ENCODE data around the gene GRIK4.
"Not testable (repeated sequence)": the region's sequence is repeated elsewhere in the genome, so short reads cannot be mapped to it uniquely, and the experiment has no call there.

The GRIK4 gene

GRCh38 chr11:120573756-120574354, 62.3 kb downstream of the GRIK4 start:
- no peaks in the 10 kb centered on the region for H3K27me3 ChIP-seq (ENCODE audit: control insufficient read depth, insufficient read depth, low read length, poor library complexity, severe bottlenecking)
- no peaks in the 10 kb centered on the region for H3K9me3 ChIP-seq (ENCODE audit: control insufficient read depth, low read length)
- no peak overlapping the region for H3K4me3 ChIP-seq (ENCODE audit: insufficient read depth, low read depth, low read length)
- H3K27ac ChIP-seq (ENCODE audit: insufficient read depth, low read depth, low read length, poor library complexity, severe bottlenecking) = no peak overlapping the region
- H3K4me1 ChIP-seq (ENCODE audit: control insufficient read depth, insufficient read depth, low read length) = no peaks in the 10 kb centered on the region
- H3K36me3 ChIP-seq (ENCODE audit: control insufficient read depth, insufficient read depth, low read length) = no peaks in the 10 kb centered on the region
- 92 to 94% methylated on average over 9 to 10 of the region's 10 CpGs for WGBS, 2 experiments

- Histone ChIP-seq H3K4me3 (ENCODE audit: insufficient read depth, low read depth, low read length) (no peak overlapping the region), H3K36me3 (ENCODE audit: control insufficient read depth, insufficient read depth, low read length) (no peaks in the 10 kb centered on the region), H3K9me3 (ENCODE audit: control insufficient read depth, low read length) (no peaks in the 10 kb centered on the region), H3K27ac (ENCODE audit: insufficient read depth, low read depth, low read length, poor library complexity, severe bottlenecking) (no peak overlapping the region), H3K4me1 (ENCODE audit: control insufficient read depth, insufficient read depth, low read length) (no peaks in the 10 kb centered on the region), H3K27me3 (ENCODE audit: control insufficient read depth, insufficient read depth, low read length, poor library complexity, severe bottlenecking) (no peaks in the 10 kb centered on the region)
- 74 to 79% methylated on average over 8 of the region's 8 CpGs for whole genome bisulfite sequencing, 2 experiments
These were observed 63.3 kb downstream of the GRIK4 start for GRCh38 chr11:120574876-120575275.

- H3K9me3 ChIP-seq (ENCODE audit: control insufficient read depth, low read length) = no peaks in the 10 kb centered on the region
- WGBS, 2 experiments = 87 to 90% methylated on average over 8 to 9 of the region's 9 CpGs
- no peak overlapping the region for H3K27ac ChIP-seq (ENCODE audit: insufficient read depth, low read depth, low read length, poor library complexity, severe bottlenecking)
- H3K4me1 ChIP-seq (ENCODE audit: control insufficient read depth, insufficient read depth, low read length) = no peaks in the 10 kb centered on the region
- H3K27me3 ChIP-seq (ENCODE audit: control insufficient read depth, insufficient read depth, low read length, poor library complexity, severe bottlenecking) = no peaks in the 10 kb centered on the region
- no peaks in the 10 kb centered on the region for H3K36me3 ChIP-seq (ENCODE audit: control insufficient read depth, insufficient read depth, low read length)
- H3K4me3 ChIP-seq (ENCODE audit: insufficient read depth, low read depth, low read length) = no peak overlapping the region
These were observed 63.9 kb downstream of the GRIK4 start for GRCh38 chr11:120575461-120575860.

GRCh38 chr11:120576606-120577005, 65.1 kb downstream of the GRIK4 start:
- no peaks in the 10 kb centered on the region for H3K27me3 ChIP-seq (ENCODE audit: control insufficient read depth, insufficient read depth, low read length, poor library complexity, severe bottlenecking)
- H3K36me3 ChIP-seq (ENCODE audit: control insufficient read depth, insufficient read depth, low read length) = no peaks in the 10 kb centered on the region
- 92 to 93% methylated on average over 7 of the region's 7 CpGs for WGBS, 2 experiments
- H3K4me3 ChIP-seq (ENCODE audit: insufficient read depth, low read depth, low read length) = no peak overlapping the region
- H3K4me1 ChIP-seq (ENCODE audit: control insufficient read depth, insufficient read depth, low read length) = no peaks in the 10 kb centered on the region
- H3K27ac ChIP-seq (ENCODE audit: insufficient read depth, low read depth, low read length, poor library complexity, severe bottlenecking) = no peak overlapping the region
- H3K9me3 ChIP-seq (ENCODE audit: control insufficient read depth, low read length) = no peaks in the 10 kb centered on the region

GRCh38 chr11:120577041-120577440, 65.5 kb downstream of the GRIK4 start:
- Histone ChIP-seq H3K27ac (ENCODE audit: insufficient read depth, low read depth, low read length, poor library complexity, severe bottlenecking) (no peak overlapping the region), H3K4me3 (ENCODE audit: insufficient read depth, low read depth, low read length) (no peak overlapping the region), H3K9me3 (ENCODE audit: control insufficient read depth, low read length) (no peaks in the 10 kb centered on the region), H3K4me1 (ENCODE audit: control insufficient read depth, insufficient read depth, low read length) (no peaks in the 10 kb centered on the region), H3K27me3 (ENCODE audit: control insufficient read depth, insufficient read depth, low read length, poor library complexity, severe bottlenecking) (no peaks in the 10 kb centered on the region), H3K36me3 (ENCODE audit: control insufficient read depth, insufficient read depth, low read length) (no peaks in the 10 kb centered on the region)
- WGBS, 2 experiments = 92 to 94% methylated on average over 2 of the region's 2 CpGs

GRCh38 chr11:120577624-120578363, 66.2 kb downstream of the GRIK4 start:
- Histone ChIP-seq H3K27ac (ENCODE audit: insufficient read depth, low read depth, low read length, poor library complexity, severe bottlenecking) (no peak overlapping the region), H3K9me3 (ENCODE audit: control insufficient read depth, low read length) (no peaks in the 10 kb centered on the region), H3K4me3 (ENCODE audit: insufficient read depth, low read depth, low read length) (no peak overlapping the region), H3K36me3 (ENCODE audit: control insufficient read depth, insufficient read depth, low read length) (no peaks in the 10 kb centered on the region), H3K4me1 (ENCODE audit: control insufficient read depth, insufficient read depth, low read length) (no peaks in the 10 kb centered on the region), H3K27me3 (ENCODE audit: control insufficient read depth, insufficient read depth, low read length, poor library complexity, severe bottlenecking) (no peaks in the 10 kb centered on the region)
- WGBS, 2 experiments = 80 to 83% methylated on average over 7 of the region's 7 CpGs

- Histone ChIP-seq H3K36me3 (ENCODE audit: control insufficient read depth, insufficient read depth, low read length) (no peaks in the 10 kb centered on the region), H3K27ac (ENCODE audit: insufficient read depth, low read depth, low read length, poor library complexity, severe bottlenecking) (no peak overlapping the region), H3K9me3 (ENCODE audit: control insufficient read depth, low read length) (no peaks in the 10 kb centered on the region), H3K4me1 (ENCODE audit: control insufficient read depth, insufficient read depth, low read length) (no peaks in the 10 kb centered on the region), H3K27me3 (ENCODE audit: control insufficient read depth, insufficient read depth, low read length, poor library complexity, severe bottlenecking) (no peaks in the 10 kb centered on the region), H3K4me3 (ENCODE audit: insufficient read depth, low read depth, low read length) (no peak overlapping the region)
- 89 to 90% methylated on average over 14 of the region's 14 CpGs for WGBS, 2 experiments
These were observed 67.1 kb downstream of the GRIK4 start for GRCh38 chr11:120578596-120579154.

- Histone ChIP-seq H3K9me3 (ENCODE audit: control insufficient read depth, low read length) (no peaks in the 10 kb centered on the region), H3K27me3 (ENCODE audit: control insufficient read depth, insufficient read depth, low read length, poor library complexity, severe bottlenecking) (no peaks in the 10 kb centered on the region), H3K4me1 (ENCODE audit: control insufficient read depth, insufficient read depth, low read length) (no peaks in the 10 kb centered on the region), H3K4me3 (ENCODE audit: insufficient read depth, low read depth, low read length) (no peak overlapping the region), H3K36me3 (ENCODE audit: control insufficient read depth, insufficient read depth, low read length) (no peaks in the 10 kb centered on the region), H3K27ac (ENCODE audit: insufficient read depth, low read depth, low read length, poor library complexity, severe bottlenecking) (no peak overlapping the region)
- WGBS, 2 experiments = 91 to 94% methylated on average over 7 of the region's 7 CpGs
These were observed 68.1 kb downstream of the GRIK4 start for GRCh38 chr11:120579611-120580031.

- H3K27ac ChIP-seq (ENCODE audit: insufficient read depth, low read depth, low read length, poor library complexity, severe bottlenecking) = no peak overlapping the region
- no peaks in the 10 kb centered on the region for H3K27me3 ChIP-seq (ENCODE audit: control insufficient read depth, insufficient read depth, low read length, poor library complexity, severe bottlenecking)
- no peaks in the 10 kb centered on the region for H3K9me3 ChIP-seq (ENCODE audit: control insufficient read depth, low read length)
- no peaks in the 10 kb centered on the region for H3K36me3 ChIP-seq (ENCODE audit: control insufficient read depth, insufficient read depth, low read length)
- no peaks in the 10 kb centered on the region for H3K4me1 ChIP-seq (ENCODE audit: control insufficient read depth, insufficient read depth, low read length)
- WGBS, 2 experiments = 90 to 97% methylated on average over 3 of the region's 4 CpGs
- H3K4me3 ChIP-seq (ENCODE audit: insufficient read depth, low read depth, low read length) = no peak overlapping the region
These were observed 69.8 kb downstream of the GRIK4 start for GRCh38 chr11:120581313-120581712.

GRCh38 chr11:120582535-120582934, 71.0 kb downstream of the GRIK4 start:
- H3K36me3 ChIP-seq (ENCODE audit: control insufficient read depth, insufficient read depth, low read length); H3K4me3 ChIP-seq (ENCODE audit: insufficient read depth, low read depth, low read length); H3K27me3 ChIP-seq (ENCODE audit: control insufficient read depth, insufficient read depth, low read length, poor library complexity, severe bottlenecking); H3K4me1 ChIP-seq (ENCODE audit: control insufficient read depth, insufficient read depth, low read length); H3K27ac ChIP-seq (ENCODE audit: insufficient read depth, low read depth, low read length, poor library complexity, severe bottlenecking); H3K9me3 ChIP-seq (ENCODE audit: control insufficient read depth, low read length): not testable (repeated sequence)
- WGBS, 2 experiments = 89 to 91% methylated on average over 3 of the region's 3 CpGs
